ENCODE data around the gene LHX3.

The LHX3 gene

DNA sequence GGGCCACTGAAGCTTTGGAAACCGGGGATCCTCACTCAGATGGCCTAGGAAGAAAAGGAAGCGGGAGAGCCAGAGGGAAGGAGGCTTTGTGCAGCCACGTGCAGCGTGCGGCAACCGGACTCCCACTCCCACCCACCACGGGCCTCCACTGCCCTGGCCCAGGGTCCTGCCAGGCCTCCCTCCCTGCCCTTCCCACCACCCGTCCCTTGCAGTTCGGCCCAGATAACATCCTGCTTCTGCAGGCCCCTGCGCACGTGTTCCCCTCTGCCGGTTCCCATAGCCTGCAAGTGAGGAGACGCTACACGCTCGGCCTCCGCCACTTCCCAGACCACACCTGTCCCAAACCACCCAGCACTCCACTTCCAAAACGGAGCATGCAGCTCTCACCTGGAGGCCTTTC lies 4.3 kb upstream of the LHX3 start:
- DNase-seq (ENCODE audit: low read depth, low spot score): no peak

- no peak for DNase-seq (ENCODE audit: low read depth, low spot score)
These were observed 3.7 kb upstream of the LHX3 start for GRCh38 chr9:136208675-136209074.

DNA sequence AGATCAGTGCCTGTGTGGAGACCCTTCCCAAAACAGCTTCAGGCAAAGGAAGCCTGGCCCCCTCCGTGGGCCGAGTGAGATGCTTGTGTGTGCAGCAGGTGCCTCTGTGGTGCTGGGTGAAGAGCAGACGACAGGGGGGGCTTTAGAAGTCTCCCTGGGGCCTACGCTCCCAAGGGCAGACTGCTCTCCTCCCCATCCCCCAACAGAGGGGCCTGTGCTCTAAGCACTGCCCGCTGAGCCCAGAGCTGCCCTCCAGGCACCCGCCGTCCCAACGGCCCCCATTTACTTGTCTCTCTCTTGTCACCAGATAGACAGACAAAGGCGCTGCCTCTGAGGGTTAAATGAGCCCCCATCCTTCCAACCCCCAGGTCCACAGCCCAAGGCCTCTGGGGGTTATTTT lies 2.7 kb upstream of the LHX3 start:
- peak; percentile 55 for DNase-seq (ENCODE audit: low read depth, low spot score)

DNA sequence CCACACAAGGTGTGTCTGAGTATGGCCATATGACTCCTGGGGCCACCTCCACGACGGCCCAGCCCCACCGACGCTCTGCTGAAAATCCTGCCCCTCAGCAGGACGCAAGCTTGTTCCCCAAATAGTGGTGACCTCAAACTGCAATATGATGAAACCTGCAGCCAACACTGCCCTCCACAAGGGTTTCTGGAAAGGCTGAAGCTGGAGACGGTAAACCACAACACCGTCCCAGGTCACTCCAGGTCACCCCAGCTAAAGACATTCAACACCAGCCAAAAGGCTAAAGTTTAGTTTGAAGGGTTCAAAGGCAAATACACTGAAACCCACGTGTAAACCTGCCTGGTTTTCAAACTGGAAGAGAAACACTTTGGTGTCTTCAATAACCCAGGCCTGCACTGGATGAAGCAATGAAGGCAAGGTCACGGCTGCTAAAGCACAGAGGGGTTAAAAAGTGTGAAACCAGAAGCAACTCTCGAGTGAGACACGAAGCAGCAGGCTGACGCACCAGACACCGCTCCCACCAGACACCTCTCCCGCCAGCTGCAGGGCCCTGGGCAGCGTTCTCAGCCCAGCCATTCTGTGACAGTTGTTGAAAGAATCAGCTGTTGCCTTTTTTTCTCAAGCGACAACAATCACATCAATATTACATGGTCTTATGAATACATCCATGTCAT lies 1.8 kb upstream of the LHX3 start:
- DNase-seq (ENCODE audit: low read depth, low spot score): no peak

- DNase-seq (ENCODE audit: low read depth, low spot score): no peak
These were observed 722 bp upstream of the LHX3 start for GRCh38 chr9:136205707-136205992.

- DNase-seq (ENCODE audit: low read depth, low spot score): no peak
These were observed 653 bp downstream of the LHX3 start for GRCh38 chr9:136204145-136204805.

DNA sequence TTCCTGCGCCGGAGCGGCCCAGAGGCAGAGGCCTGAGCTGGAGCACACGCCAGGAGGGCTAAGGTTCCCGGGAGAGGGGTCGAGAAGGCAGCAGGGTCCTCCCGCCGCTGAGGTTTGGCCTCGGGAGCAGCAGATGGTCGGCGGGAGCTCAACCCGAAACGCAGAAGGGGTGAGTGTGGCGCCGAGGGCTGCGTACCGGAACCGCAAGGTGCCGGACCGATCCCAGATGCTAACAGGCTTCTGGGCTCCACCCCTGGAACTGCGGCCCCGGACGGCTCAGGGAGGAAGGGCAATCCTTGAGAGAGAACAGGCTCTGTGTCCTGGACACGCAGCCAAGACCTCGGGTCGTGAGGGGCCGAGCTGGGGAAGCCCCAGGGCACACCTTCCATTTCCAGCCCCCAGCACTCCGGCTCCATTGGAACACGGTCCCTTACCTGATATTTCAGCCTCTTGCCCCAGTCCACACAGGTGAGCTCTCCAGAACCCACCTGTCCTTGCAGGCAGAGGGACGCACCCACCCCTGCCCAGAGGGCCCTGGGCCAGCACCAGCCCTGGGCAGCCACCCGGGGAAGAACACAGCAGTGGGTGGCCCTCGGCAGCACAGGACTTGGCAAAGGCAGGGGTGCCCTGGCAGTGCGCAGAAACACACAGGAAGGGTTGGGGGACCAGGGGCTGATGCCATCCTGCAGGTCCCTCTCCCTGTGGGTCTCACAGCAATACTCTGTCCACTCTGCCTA lies 1.4 kb downstream of the LHX3 start:
- no peak for DNase-seq (ENCODE audit: low read depth, low spot score)

DNA sequence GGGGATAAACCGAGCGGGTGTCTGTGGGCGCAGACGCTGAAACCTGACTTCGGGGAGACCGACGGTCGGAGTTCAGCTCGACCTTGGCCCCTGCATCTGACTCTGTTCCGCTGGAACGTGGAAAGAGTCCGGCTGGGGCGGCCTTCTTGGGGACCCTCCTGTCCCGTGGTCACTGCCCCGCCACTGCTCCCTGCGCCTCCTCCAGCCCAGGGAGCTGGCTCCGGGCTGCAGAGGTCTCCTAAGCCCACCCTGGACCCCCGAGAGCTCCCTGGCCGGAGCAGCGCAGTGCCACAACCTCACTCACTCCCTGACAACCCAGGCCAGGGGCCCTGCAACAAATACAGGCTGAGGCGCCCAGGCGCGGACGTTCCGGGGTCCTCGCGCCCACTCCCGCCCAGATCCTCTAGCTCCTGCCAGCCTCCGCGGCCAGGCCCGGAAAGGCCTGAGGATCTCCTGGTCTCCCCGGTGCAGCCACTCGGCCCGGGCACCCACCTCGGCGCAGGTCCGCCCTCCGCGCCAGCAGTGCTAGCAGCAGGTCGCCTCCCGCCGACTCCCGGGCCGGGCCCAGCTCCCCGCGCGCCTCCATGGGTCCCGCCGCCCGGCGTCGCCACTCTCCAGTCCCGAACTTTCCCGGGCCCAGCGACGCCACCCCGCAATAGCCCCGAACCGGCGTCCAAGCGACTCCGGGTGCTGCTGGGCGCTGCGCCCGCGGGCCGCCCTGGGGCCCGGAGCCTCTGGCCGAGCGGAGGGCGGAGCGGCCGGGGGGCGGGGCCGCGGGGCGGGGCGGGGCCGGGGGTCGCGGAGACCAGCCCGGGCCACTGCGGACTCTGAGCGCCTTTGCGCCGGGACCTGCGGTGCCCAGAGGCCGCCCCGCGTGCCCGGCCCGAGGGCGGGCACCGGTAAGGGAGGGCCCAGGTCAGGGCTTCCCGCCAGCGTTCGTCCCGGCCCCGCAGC lies 2.2 kb downstream of the LHX3 start:
- no peak for DNase-seq (ENCODE audit: low read depth, low spot score)

GRCh38 chr9:136201609-136202453 lies 3.1 kb downstream of the LHX3 start:
- DNase-seq (ENCODE audit: low read depth, low spot score): no peak

DNA sequence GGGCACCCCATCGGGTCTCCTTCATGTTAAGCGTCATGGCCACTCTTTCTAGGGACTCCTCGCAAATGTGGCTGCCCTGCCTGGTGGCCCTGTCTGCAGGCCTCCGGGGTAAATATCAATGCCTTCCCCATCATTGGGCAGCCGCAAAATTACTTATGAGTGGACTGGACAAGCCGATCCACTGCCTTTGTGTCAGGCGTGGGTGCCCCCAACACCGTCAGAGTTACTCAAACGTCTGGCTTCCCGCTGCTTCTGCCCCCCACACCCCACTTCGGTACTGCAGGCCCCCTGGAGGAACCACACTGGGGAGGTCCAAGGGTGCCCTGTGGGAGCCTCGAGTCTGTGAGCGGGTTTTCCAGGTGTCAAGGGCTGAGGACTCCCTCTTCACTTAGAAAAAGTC lies 3.8 kb downstream of the LHX3 start:
- DNase-seq (ENCODE audit: low read depth, low spot score): no peak

- no peak for DNase-seq (ENCODE audit: low read depth, low spot score)
These were observed 4.5 kb downstream of the LHX3 start for GRCh38 chr9:136200424-136200823.

DNA sequence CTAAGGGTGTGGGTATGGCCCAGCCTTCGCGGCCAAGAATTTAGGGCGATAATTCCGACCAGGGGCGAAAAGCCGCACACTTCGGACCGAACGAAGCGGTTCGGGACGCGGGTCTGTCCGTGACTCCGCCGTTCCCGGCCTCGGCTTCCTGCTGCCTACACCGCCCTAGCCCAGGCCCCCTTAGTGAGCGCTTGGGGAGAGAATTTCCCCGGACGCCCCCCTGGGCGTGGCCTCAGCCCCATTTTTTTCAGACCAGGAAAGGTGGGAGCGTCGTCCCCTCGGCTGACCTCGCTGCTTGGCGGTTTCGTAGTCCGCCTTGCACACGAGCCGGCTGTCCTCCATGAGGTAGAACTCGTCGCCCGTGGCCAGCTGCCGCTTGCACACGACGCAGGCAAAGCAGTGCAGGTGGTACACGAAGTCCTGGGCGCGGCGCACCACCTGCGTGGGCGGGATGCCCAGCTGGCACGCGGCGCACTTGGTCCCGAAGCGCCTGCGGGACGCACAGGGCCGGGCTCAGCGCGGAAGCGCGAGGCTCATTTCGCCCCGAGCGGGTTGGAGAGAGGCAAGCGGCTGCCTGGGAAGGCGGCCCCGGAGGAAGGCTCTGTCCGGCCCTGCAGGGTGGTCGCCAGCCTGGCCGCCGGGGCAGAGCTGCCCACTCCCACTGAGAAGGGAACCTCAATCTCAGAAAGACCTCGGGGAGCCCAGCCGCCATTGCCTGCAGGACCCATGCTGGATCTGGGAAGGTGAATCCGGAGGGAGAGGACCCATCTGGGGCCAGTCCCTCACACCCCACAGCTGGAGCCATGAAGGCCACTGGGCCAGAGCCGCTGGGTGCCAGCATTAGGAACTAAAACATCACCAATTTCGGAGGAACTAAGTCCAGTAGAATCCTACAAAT lies 5.3 kb downstream of the LHX3 start:
- no peak for DNase-seq (ENCODE audit: low read depth, low spot score)

DNA sequence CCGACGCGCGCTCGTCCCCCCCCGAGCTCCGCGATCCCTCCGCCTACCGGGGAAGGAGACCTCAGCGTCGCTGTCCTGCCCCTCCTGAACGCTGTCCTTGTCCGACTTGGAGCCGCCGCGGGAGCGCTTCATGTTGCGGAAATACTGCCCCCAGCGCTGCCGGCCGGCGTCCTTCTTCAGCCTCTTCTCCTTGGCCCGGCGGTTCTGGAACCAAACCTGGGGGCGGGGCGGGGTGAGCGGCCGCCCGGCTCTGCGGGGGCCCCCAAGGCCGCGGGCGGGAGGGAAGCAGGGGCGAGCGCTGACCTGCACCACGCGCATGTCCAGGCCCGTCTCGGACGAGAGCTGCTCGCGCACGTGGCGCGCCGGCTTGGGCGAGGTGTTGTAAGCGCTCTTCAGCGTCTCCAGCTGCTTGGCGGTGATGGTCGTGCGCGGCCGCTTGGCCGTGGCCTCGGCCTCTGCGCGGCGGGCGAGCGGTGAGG lies 6.3 kb downstream of the LHX3 start:
- DNase-seq (ENCODE audit: low read depth, low spot score): peak; percentile 11

- DNase-seq (ENCODE audit: low read depth, low spot score): no peak
These were observed 6.9 kb downstream of the LHX3 start for GRCh38 chr9:136197930-136198604.

- no peak for DNase-seq (ENCODE audit: low read depth, low spot score)
These were observed 7.6 kb downstream of the LHX3 start for GRCh38 chr9:136197084-136197875.

DNA sequence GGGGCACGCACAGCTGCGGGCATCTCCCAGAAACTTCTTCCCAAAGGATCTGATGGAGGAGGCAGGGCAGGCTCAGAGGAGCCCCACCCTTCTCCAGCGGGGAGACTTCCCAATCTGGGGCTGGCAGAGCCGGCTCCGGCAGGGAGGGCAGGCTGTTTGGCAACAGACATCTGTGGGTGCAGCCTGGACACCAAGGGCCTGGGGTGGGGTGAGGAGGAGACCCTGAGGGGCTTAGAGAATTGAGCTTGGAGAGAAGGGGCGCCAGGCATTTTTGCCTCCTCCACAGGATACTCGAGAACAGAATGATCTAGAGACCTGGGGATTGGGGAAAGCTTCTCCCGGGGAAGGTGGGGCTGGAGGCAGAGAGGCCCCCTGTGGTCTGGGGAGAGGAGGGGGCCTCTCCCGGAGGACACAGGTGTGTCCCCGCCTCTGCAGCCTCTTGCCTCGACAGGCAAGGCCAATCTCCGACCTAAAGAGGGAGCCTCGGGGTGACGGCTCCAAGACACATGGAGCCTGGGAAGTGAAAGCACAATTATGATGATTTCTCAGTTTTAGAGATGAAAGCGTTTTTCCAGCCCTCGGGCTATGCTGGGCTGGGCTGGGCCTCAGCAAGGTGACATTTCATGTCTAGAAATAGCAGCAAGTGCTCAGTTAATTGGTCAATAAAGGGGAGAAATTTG lies 8.4 kb downstream of the LHX3 start:
- DNase-seq (ENCODE audit: low read depth, low spot score): peak; percentile 59

- DNase-seq (ENCODE audit: low read depth, low spot score): no peak
These were observed 10.4 kb downstream of the LHX3 start for GRCh38 chr9:136194540-136194939.

DNA sequence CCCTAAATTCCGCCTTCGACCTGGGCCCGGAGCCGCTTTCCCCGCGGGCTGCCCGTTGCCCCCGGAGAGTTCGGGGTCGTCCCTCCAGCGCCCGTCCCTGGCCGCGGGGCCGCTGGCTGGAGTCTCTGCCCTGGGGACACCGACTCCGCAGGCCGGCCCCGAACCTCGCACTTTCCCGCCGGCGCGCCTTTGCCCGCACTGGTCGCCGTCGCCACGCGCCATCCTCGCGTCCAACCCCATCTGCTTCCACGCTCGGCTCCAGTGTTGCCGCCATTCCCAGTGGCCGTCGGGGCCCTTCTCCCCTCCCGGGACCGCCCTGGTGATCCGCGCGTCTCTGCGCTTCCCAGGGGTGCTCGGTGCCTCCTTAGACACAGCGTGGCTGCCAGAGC lies 11.0 kb downstream of the LHX3 start:
- no peak for DNase-seq (ENCODE audit: low read depth, low spot score)

Measured in ELF-1 (cell line).